AG04449 (cell line): ENCODE measurements around the gene IFI16.
A peak's percentile ranks its signal among the peaks of the same experiment; 100 is the strongest.
"Not testable (repeated sequence)": the region's sequence is repeated elsewhere in the genome, so short reads cannot be mapped to it uniquely, and the experiment has no call there.

Source experiments
- CTCF ChIA-PET: fragments of 350-600 bp; formaldehyde crosslinking; extraction: SDS; loops from one replicate; lab custom pipeline; 2021; ENCODE audit warnings: antibody characterized with exemption; lab: Yijun Ruan, JAX
- POLR2A ChIA-PET: fragments of 400-600, 350-600 bp; formaldehyde crosslinking; extraction: SDS; loops from one replicate; lab custom pipeline; 2020; ENCODE audit warnings: antibody characterized with exemption, inconsistent platforms; lab: Yijun Ruan, JAX
- DNase-seq: peaks from one replicate; pipeline ENCODE4 v3.0.0-alpha.2; 2010; ENCODE audit warnings: low read depth, low spot score
- H3K4me3 ChIP-seq: 2 replicates; pipeline ENCODE4 v1.5.1; 2011; ENCODE audit warnings: low read depth, mild to moderate bottlenecking, control low read depth, low read length
- TF ChIP-seq, protein P1 (sequence below): IDR thresholded peaks from one replicate; pipeline ENCODE4 v1.5.1; 2011; ENCODE audit warnings: mild to moderate bottlenecking, moderate library complexity, low read length, control low read depth, inconsistent platforms; ENCODE audit not compliant: insufficient read depth; ENCODE audit errors: missing control alignments

The IFI16 gene

DNA sequence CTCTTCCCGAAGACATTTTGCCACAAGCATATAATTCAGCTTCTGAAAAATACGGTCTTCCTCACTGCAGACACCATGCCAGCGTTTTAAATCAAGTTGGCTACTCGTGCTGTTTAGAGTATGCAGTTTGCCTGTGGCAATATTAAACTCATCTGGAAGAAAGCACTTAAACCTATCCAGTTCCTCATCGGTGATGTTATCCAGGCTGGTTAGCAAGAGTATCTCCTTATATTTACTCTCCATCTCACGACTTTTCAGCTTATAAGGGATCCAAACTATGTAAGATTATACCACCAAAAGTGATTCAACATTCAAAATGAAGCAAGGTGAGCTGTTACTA is 9.7 kb upstream of the IFI16 start:
- CTCF ChIA-PET = interaction anchor here (0.9 to 3.2 kb wide), 9 partner anchors 10 to 884 kb away, joined by 3 to 20 read pairs (median 4); partner anchors contain the start of genes AIM2 and IFI16
- TF ChIP-seq, protein P1, sequence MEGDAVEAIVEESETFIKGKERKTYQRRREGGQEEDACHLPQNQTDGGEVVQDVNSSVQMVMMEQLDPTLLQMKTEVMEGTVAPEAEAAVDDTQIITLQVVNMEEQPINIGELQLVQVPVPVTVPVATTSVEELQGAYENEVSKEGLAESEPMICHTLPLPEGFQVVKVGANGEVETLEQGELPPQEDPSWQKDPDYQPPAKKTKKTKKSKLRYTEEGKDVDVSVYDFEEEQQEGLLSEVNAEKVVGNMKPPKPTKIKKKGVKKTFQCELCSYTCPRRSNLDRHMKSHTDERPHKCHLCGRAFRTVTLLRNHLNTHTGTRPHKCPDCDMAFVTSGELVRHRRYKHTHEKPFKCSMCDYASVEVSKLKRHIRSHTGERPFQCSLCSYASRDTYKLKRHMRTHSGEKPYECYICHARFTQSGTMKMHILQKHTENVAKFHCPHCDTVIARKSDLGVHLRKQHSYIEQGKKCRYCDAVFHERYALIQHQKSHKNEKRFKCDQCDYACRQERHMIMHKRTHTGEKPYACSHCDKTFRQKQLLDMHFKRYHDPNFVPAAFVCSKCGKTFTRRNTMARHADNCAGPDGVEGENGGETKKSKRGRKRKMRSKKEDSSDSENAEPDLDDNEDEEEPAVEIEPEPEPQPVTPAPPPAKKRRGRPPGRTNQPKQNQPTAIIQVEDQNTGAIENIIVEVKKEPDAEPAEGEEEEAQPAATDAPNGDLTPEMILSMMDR = no peak
- POLR2A ChIA-PET = interaction anchor here (1.2 kb wide), 1 partner anchor 10 kb away, joined by 4 read pairs; the partner anchor contains the start of gene IFI16
- no peak for DNase-seq
- H3K4me3 ChIP-seq = peak overlapping the region; percentile 69

DNA sequence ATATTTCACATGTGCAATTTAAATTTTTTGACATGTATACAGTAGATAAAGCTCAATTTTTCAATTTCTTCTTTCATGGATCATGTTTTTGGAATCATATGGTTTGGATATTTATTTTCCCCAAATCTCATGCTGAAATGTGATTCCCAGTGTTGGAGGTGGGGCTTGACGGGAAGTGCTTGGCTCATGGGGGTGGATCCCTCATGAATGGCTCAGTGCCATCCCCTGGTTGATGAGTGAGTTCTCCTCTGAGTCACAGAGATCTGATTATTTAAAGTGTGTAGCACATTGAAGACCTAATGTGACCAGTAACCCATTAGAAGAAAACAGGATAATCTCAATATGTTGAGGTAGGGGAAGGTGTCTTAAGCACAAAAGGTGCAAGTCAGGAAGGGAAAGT is 9.1 kb upstream of the IFI16 start:
- CTCF ChIA-PET = interaction anchor here (0.9 to 3.2 kb wide), 8 partner anchors 10 to 884 kb away, joined by 3 to 20 read pairs (median 4); partner anchors contain the start of gene IFI16
- POLR2A ChIA-PET = no interaction called here
- TF ChIP-seq, protein P1 = no peak
- DNase-seq = peak; percentile 59
- H3K4me3 ChIP-seq = peak overlapping the region; percentile 69

DNA sequence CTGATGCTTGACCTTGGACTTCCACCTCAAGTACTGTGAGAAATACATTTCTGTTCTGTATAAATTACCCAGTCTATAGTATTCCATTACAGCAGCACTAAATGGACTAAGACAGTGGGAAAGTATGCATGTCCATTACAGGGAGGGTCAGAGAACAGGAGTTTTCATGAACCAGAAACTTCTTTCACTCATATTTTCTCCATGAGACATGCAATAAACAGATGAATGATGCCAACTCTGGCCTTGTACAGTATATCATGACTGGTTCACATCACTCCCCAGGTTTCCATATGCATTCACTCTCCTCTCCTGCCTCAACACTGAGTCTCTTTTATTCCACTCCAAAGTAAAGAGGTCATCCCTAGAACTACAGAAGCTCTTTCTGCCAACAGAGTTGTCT is 4.5 kb upstream of the IFI16 start:
- no peak for DNase-seq
- TF ChIP-seq, protein P1 = no peak
- ChIA-PET CTCF (interaction anchor here (0.9 to 1.1 kb wide), 3 partner anchors 67 to 1036 kb away, joined by 3 to 4 read pairs (median 3); no protein-coding TSS in a partner anchor), POLR2A (no interaction called here)
- no peak overlapping the region for H3K4me3 ChIP-seq

DNA sequence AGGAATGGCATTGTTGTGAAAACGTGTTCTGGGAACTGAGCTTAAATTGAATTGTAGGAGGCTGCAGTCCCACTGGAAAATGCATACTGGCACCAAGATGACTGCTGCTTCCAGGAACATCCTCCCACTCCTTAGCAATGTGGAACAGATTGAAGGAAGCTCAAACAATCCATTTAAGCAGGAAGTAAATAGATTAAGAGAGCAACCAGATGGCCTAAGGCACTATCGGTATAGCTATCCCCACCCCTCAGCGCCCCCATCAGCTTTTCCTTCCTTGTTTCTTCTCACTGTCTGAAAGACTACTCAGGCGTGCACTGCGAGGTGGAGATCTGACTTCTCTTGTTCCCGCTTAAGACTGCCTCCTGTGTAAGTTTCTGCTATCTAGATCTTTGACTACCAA is 4.0 kb upstream of the IFI16 start:
- no peak for DNase-seq
- ChIA-PET CTCF (interaction anchor here (0.9 to 1.1 kb wide), 3 partner anchors 66 to 1037 kb away, joined by 3 to 4 read pairs (median 3); no protein-coding TSS in a partner anchor), POLR2A (interaction anchor here (0.6 kb wide), 1 partner anchor 47 kb away, joined by 4 read pairs; no protein-coding TSS in a partner anchor)
- TF ChIP-seq, protein P1 = no peak
- H3K4me3 ChIP-seq = no peak overlapping the region

DNA sequence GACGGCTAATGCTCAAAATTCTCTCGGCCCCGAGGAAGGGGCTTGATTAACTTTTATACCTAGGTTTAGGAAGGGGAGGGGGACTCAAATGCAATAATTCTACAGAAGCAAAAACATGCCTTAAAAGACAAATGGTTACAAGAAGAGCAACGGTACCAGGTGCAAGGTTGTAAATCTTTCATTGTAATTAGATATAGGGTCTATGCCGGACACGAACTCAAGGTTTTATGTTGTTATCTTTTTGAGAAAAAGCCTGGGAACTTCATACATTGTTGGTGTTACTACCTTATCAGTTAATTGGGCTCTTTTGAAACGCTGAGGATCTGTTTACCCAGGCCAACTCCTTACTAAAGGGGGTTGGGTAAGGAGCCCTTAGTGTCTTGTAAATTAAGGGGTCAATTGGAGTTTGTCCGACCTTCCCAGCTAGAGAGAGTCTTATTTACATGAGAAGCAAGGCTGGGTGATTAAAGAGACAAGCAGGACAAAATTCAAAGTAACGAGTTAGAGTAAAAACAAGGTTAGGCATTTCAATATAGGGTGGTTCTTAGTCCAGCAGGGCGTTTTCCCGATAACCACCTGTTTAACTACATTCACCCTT is 3.4 kb upstream of the IFI16 start:
- H3K4me3 ChIP-seq, DNase-seq: not testable (repeated sequence)
- ChIA-PET CTCF (interaction anchor here (0.9 to 1.1 kb wide), 3 partner anchors 66 to 1037 kb away, joined by 3 to 4 read pairs (median 3); no protein-coding TSS in a partner anchor), POLR2A (interaction anchor here (0.6 kb wide), 1 partner anchor 47 kb away, joined by 4 read pairs; no protein-coding TSS in a partner anchor)

DNA sequence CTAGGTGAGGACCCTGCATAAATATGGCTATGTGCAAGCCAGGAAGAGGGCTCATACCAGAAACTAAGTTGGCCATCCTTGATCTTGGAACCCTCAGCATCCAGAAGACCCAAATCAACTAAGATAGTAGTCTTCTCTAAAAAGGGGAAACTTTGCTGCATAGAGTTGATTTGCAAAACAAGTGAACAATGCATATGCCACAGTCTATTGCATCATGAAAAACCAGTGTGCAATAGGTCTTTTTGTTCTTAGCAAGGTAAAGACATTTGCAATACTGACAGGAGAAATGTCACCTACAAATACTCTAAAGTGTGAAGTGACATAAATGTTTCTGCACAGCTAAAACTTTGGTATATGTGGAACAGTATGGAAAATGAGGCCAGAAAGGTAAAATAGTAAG is 2.0 kb upstream of the IFI16 start:
- ChIA-PET POLR2A (no interaction called here), CTCF (interaction anchor here (0.8 to 1.6 kb wide), 3 partner anchors 9 to 64 kb away, joined by 3 to 6 read pairs (median 4); no protein-coding TSS in a partner anchor)
- no peak for DNase-seq
- TF ChIP-seq, protein P1 = no peak
- no peak overlapping the region for H3K4me3 ChIP-seq
